ENCODE data around the gene CLSTN1.

CLSTN1 gene

GRCh38 chr1:9836632-9836960 is 12.8 kb upstream of the CLSTN1 start:
- ChIA-PET POLR2A (interaction anchor here (0.6 to 1.1 kb wide), 2 partner anchors 9 to 1546 kb away, joined by 3 to 4 read pairs; no protein-coding TSS in a partner anchor), CTCF (interaction anchor here (0.9 to 1.5 kb wide), 3 partner anchors 15 to 210 kb away, joined by 3 to 4 read pairs (median 3); no protein-coding TSS in a partner anchor)
- no peak overlapping the region for H3K4me3 ChIP-seq (ENCODE audit: low read depth, low read length)
- DNase-seq (ENCODE audit: low read depth, low spot score) = no peak
- no peak for TF ChIP-seq CTCF (IDR thresholded peaks at IDR 0.05; ENCODE audit: insufficient read depth, low read length, missing control alignments)

- H3K4me3 ChIP-seq (ENCODE audit: low read depth, low read length) = no peak overlapping the region
- TF ChIP-seq CTCF (IDR thresholded peaks at IDR 0.05; ENCODE audit: insufficient read depth, low read length, missing control alignments) = no peak
- DNase-seq (ENCODE audit: low read depth, low spot score) = no peak
- ChIA-PET POLR2A (interaction anchor here (0.6 to 1.1 kb wide), 2 partner anchors 9 to 1546 kb away, joined by 3 to 4 read pairs; no protein-coding TSS in a partner anchor), CTCF (interaction anchor here (1.0 to 1.5 kb wide), 4 partner anchors 10 to 209 kb away, joined by 3 to 5 read pairs (median 4); no protein-coding TSS in a partner anchor)
Measured at GRCh38 chr1:9835758-9836631, 12.2 kb upstream of the CLSTN1 start.

- DNase-seq (ENCODE audit: low read depth, low spot score) = no peak
- ChIA-PET POLR2A (interaction anchor here (1.1 kb wide), 1 partner anchor 8 kb away, joined by 4 read pairs; no protein-coding TSS in a partner anchor), CTCF (interaction anchor here (1.0 to 1.5 kb wide), 4 partner anchors 9 to 209 kb away, joined by 3 to 5 read pairs (median 4); no protein-coding TSS in a partner anchor)
- TF ChIP-seq CTCF (IDR thresholded peaks at IDR 0.05; ENCODE audit: insufficient read depth, low read length, missing control alignments) = no peak
- H3K4me3 ChIP-seq (ENCODE audit: low read depth, low read length) = no peak overlapping the region
Measured at GRCh38 chr1:9835404-9835757, 11.6 kb upstream of the CLSTN1 start.

- no peak for TF ChIP-seq CTCF (IDR thresholded peaks at IDR 0.05; ENCODE audit: insufficient read depth, low read length, missing control alignments)
- DNase-seq (ENCODE audit: low read depth, low spot score) = no peak
- CTCF ChIA-PET = interaction anchor here (0.7 to 1.1 kb wide), 2 partner anchors 12 to 35 kb away, joined by 4 read pairs; no protein-coding TSS in a partner anchor
- H3K4me3 ChIP-seq (ENCODE audit: low read depth, low read length) = no peak overlapping the region
- POLR2A ChIA-PET = no interaction called here
Measured at GRCh38 chr1:9833632-9834031, 9.9 kb upstream of the CLSTN1 start.

GRCh38 chr1:9827558-9828185 is 3.9 kb upstream of the CLSTN1 start:
- H3K4me3 ChIP-seq (ENCODE audit: low read depth, low read length) = no peak overlapping the region
- ChIA-PET POLR2A (interaction anchor here (0.9 kb wide), 1 partner anchor 8 kb away, joined by 4 read pairs; no protein-coding TSS in a partner anchor), CTCF (interaction anchor here (0.9 to 3.3 kb wide), 5 partner anchors 14 to 48 kb away, joined by 3 to 16 read pairs (median 4); no protein-coding TSS in a partner anchor)
- DNase-seq (ENCODE audit: low read depth, low spot score) = no peak
- TF ChIP-seq CTCF (IDR thresholded peaks at IDR 0.05; ENCODE audit: insufficient read depth, low read length, missing control alignments) = peak; percentile 30

GRCh38 chr1:9826616-9827015 is 2.9 kb upstream of the CLSTN1 start:
- ChIA-PET CTCF (interaction anchor here (0.8 to 3.3 kb wide), 6 partner anchors 9 to 145 kb away, joined by 3 to 16 read pairs (median 4); no protein-coding TSS in a partner anchor), POLR2A (no interaction called here)
- DNase-seq (ENCODE audit: low read depth, low spot score) = no peak
- H3K4me3 ChIP-seq (ENCODE audit: low read depth, low read length) = no peak overlapping the region
- no peak for TF ChIP-seq CTCF (IDR thresholded peaks at IDR 0.05; ENCODE audit: insufficient read depth, low read length, missing control alignments)
